Right lobe of liver (tissue), 4 donors: Measurements from ENCODE around the gene FAM204A.

ENCODE experiments used
- POLR2A ChIP-seq: fragments of 450-650 bp; IDR thresholded peaks from one replicate; pipeline ENCODE4 v1.6.1; 2017; ENCODE audit warnings: antibody characterized with exemption, mild to moderate bottlenecking
- TF ChIP-seq, protein P1 (sequence below), 4 donors: fragments of 200-600 bp in 3 of 4; fragments of 450-650 bp in 1 of 4; IDR thresholded peaks; one replicate each; pipeline versions ENCODE4 v1.5.1 to v1.8.0; 2016 to 2022; ENCODE audit warnings: antibody characterized with exemption in 4 of 4, mild to moderate bottlenecking in 2 of 4
- donor health status: DM: no; HTN: no; CAD: no.
- donor health status: DM: no; HTN: no; CAD: no.
- donor health status: DM: no; HTN: yes; CAD: no.

- TF ChIP-seq, protein P1, sequence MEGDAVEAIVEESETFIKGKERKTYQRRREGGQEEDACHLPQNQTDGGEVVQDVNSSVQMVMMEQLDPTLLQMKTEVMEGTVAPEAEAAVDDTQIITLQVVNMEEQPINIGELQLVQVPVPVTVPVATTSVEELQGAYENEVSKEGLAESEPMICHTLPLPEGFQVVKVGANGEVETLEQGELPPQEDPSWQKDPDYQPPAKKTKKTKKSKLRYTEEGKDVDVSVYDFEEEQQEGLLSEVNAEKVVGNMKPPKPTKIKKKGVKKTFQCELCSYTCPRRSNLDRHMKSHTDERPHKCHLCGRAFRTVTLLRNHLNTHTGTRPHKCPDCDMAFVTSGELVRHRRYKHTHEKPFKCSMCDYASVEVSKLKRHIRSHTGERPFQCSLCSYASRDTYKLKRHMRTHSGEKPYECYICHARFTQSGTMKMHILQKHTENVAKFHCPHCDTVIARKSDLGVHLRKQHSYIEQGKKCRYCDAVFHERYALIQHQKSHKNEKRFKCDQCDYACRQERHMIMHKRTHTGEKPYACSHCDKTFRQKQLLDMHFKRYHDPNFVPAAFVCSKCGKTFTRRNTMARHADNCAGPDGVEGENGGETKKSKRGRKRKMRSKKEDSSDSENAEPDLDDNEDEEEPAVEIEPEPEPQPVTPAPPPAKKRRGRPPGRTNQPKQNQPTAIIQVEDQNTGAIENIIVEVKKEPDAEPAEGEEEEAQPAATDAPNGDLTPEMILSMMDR (IDR thresholded peaks at IDR 0.05) = no peak
- no peak for TF ChIP-seq POLR2A
Measured at GRCh38 chr10:118298787-118299186, 43.3 kb downstream of the FAM204A start.
